ENCODE results near the gene EDIL3.

Gene EDIL3

GRCh38 chr5:83965441-83965840, 419.2 kb downstream of the EDIL3 start:
- no peak overlapping the region for H3K4me3 ChIP-seq (ENCODE audit: low read length)
- no peak for TF ChIP-seq ZNF274 (IDR thresholded peaks at IDR 0.05; ENCODE audit: low read depth, low read length)

GRCh38 chr5:83964271-83964670, 420.4 kb downstream of the EDIL3 start:
- TF ChIP-seq ZNF274 (IDR thresholded peaks at IDR 0.05; ENCODE audit: low read depth, low read length): no peak
- H3K4me3 ChIP-seq (ENCODE audit: low read length): no peak overlapping the region

GRCh38 chr5:83957188-83957587, 427.5 kb downstream of the EDIL3 start:
- no peak overlapping the region for H3K4me3 ChIP-seq (ENCODE audit: low read length)
- no peak for TF ChIP-seq ZNF274 (IDR thresholded peaks at IDR 0.05; ENCODE audit: low read depth, low read length)

GRCh38 chr5:83956386-83956785, 428.3 kb downstream of the EDIL3 start:
- no peak for TF ChIP-seq ZNF274 (IDR thresholded peaks at IDR 0.05; ENCODE audit: low read depth, low read length)
- H3K4me3 ChIP-seq (ENCODE audit: low read length): no peak overlapping the region

GRCh38 chr5:83955916-83956315, 428.8 kb downstream of the EDIL3 start:
- no peak overlapping the region for H3K4me3 ChIP-seq (ENCODE audit: low read length)
- no peak for TF ChIP-seq ZNF274 (IDR thresholded peaks at IDR 0.05; ENCODE audit: low read depth, low read length)

DNA sequence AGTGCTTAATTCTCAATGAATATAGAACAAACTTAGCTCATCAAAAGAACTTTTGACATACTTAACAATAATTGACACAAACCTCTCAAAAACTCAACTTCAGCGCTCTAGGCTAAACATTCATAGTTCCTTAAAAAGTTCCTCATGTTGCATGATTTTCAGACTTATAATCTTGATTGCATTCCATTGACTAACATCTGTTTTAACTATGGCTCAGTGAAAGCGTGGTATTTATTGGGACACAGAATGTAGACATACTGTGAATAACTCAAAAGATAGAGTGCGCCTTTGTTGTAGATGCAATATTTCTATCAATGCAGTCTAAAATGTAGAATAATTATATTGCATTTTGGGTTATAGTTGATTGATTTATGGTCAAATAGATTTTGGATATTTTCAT, 436.9 kb downstream of the EDIL3 start:
- no peak for TF ChIP-seq ZNF274 (IDR thresholded peaks at IDR 0.05; ENCODE audit: low read depth, low read length)
- no peak overlapping the region for H3K4me3 ChIP-seq (ENCODE audit: low read length)

- H3K4me3 ChIP-seq (ENCODE audit: low read length): no peak overlapping the region
- TF ChIP-seq ZNF274 (IDR thresholded peaks at IDR 0.05; ENCODE audit: low read depth, low read length): no peak
These were observed 438.2 kb downstream of the EDIL3 start for GRCh38 chr5:83946516-83946915.

DNA sequence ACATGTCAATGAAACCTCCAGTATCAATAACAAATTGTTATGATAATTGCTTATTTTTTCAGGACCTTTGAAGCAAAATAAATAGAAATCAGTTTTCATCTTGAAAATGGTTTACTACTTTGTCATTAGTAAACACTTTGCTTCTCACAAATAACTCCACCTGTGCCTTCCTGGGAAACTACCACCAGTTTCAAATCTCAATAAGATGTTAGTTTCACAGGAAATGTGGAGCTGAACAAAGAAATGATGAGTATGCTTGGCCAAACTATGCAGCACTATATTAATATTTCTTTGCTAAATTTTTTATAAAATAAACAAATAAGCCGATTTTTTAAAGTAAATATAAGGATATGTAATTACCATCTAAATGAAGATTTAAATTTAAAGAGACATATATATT, 442.5 kb downstream of the EDIL3 start:
- TF ChIP-seq ZNF274 (IDR thresholded peaks at IDR 0.05; ENCODE audit: low read depth, low read length): no peak
- H3K4me3 ChIP-seq (ENCODE audit: low read length): no peak overlapping the region

DNA sequence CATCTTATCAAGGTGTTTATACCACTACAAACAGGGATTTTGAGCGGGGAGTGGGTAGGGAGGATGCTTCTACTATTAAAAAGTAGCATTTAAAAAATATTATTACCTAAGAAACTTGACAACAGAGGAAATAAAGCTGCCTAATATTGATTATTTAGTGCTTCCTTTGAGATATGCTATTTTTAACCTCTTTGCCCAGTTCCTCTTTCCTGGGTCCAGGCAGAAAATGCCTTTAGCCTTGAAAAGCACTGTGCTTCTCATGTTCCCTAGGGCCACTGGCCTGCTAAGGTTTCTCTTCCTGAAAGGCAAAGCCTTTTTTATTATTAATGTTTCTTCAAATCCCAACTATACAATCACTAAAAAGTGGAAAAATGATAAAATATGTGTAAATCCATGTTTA, 446.8 kb downstream of the EDIL3 start:
- TF ChIP-seq ZNF274 (IDR thresholded peaks at IDR 0.05; ENCODE audit: low read depth, low read length): no peak
- H3K4me3 ChIP-seq (ENCODE audit: low read length): no peak overlapping the region

DNA sequence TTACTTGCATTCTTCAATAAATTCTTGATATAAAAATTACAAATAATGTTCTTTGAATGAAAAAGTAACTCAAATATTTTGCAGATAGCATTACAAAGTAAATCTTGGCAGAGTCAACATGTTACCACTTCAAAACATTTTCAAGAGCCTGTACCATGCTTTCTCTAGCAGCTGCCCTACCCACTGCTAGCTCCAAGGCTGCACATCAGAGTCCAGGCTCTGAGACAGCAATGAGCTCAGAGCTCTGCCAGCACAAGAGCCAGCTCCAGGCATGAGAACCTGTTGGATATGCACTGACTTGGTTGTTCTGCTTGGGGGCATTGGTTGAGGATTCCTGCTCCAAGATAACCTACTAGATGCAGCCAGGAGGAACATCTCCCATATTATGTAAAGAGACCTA, 452.7 kb downstream of the EDIL3 start:
- no peak overlapping the region for H3K4me3 ChIP-seq (ENCODE audit: low read length)
- TF ChIP-seq ZNF274 (IDR thresholded peaks at IDR 0.05; ENCODE audit: low read depth, low read length): no peak

GRCh38 chr5:83927140-83927733, 457.4 kb downstream of the EDIL3 start:
- no peak overlapping the region for H3K4me3 ChIP-seq (ENCODE audit: low read length)
- TF ChIP-seq ZNF274 (IDR thresholded peaks at IDR 0.05; ENCODE audit: low read depth, low read length): no peak

DNA sequence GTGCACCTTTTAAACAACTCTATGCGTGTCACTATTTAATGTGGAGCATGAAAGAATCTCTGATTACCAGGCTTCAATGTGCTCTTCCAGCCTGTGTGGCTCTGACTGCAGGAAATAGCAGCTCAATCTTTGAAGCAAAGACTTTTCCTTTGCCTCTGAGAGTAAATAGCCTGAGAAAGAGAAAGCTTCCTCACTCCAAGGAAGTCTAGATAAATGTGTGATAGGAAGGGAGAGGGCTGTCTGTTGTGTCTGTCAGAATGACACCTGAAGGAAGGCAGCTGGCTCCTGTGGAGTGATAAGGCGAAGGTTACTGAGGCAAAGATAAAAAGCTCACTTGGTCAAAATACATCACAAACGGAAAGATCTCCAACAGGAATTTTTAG, 458.7 kb downstream of the EDIL3 start:
- TF ChIP-seq ZNF274 (IDR thresholded peaks at IDR 0.05; ENCODE audit: low read depth, low read length): no peak
- no peak overlapping the region for H3K4me3 ChIP-seq (ENCODE audit: low read length)

- H3K4me3 ChIP-seq (ENCODE audit: low read length): no peak overlapping the region
- no peak for TF ChIP-seq ZNF274 (IDR thresholded peaks at IDR 0.05; ENCODE audit: low read depth, low read length)
These were observed 459.2 kb downstream of the EDIL3 start for GRCh38 chr5:83925321-83925954.

GRCh38 chr5:83924891-83925290, 459.8 kb downstream of the EDIL3 start:
- no peak overlapping the region for H3K4me3 ChIP-seq (ENCODE audit: low read length)
- TF ChIP-seq ZNF274 (IDR thresholded peaks at IDR 0.05; ENCODE audit: low read depth, low read length): no peak

DNA sequence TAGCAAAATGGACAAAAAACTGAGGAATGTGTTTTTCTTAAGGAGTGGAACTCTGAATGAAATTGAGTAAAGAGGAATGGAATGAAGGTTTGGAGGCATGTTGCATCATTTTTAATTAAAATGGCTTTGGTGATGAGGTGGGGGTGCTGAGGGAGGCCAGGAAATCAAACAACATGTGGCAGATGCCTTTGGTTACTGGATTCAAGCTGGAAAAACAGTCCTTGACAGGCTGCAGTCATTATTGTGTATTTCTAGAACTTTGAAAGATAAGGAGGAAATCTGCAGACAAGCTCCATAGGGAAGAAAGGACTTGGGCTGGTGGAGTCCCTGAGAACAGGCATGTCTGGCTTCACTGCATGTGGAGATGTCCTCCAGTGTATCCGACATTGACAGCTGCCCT, 460.5 kb downstream of the EDIL3 start:
- TF ChIP-seq ZNF274 (IDR thresholded peaks at IDR 0.05; ENCODE audit: low read depth, low read length): no peak

DNA sequence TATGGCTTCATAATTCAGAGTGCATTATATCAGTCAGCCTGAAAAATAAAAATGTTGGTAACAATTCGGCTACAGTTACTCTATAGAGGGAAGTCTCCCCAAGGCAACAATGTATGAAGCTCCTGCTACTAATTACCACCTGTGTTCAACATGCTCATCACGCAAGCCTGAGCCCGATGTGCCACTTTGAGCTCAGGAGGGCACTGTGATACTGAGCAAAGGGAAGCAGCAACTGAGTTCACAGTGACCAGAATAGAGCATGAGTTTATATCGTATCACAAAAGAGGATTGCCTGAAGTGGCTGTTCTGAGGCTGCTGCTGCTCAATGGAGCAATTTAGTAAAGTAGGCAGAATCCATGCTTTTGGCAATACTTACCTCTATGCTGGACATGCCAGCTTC, 462.0 kb downstream of the EDIL3 start:
- no peak for TF ChIP-seq ZNF274 (IDR thresholded peaks at IDR 0.05; ENCODE audit: low read depth, low read length)
- H3K4me3 ChIP-seq (ENCODE audit: low read length): no peak overlapping the region

More for the DNA sequence above, 460.5 kb downstream of the EDIL3 start:
- no peak overlapping the region for H3K4me3 ChIP-seq (ENCODE audit: low read length)

Data from GM08714 (cell line).